ENCODE results near the gene YPEL2. TPM values are rescaled to one million over a fixed set of nuclear protein-coding genes. Genes with fewer than 3 reads are reported as not detected.

The YPEL2 gene
- total RNA-seq, 4 donors from 2014 or later = 55.2 to 65.4 (median 56.1) TPM

GRCh38 chr17:59439741-59440211, 108.3 kb downstream of the YPEL2 start:
- no peak for TF ChIP-seq CTCF (IDR thresholded peaks at IDR 0.05; ENCODE audit: low read depth)

GRCh38 chr17:59440757-59441463, 109.5 kb downstream of the YPEL2 start:
- no peak for TF ChIP-seq CTCF (IDR thresholded peaks at IDR 0.05; ENCODE audit: low read depth)

GRCh38 chr17:59441464-59442096, 110.1 kb downstream of the YPEL2 start:
- TF ChIP-seq CTCF (IDR thresholded peaks at IDR 0.05; ENCODE audit: low read depth) = no peak

GRCh38 chr17:59443106-59443505, 111.7 kb downstream of the YPEL2 start:
- TF ChIP-seq CTCF (IDR thresholded peaks at IDR 0.05; ENCODE audit: low read depth) = no peak

Small RNA genes lying within 50 kb of the gene (small RNA-seq; reads per million reads assigned to genes)
- gene MIR4729 = not detected

Other genes with a start within 250 kb of the YPEL2 start
- gene TRIM37, start 224.8 kb upstream of the YPEL2 start, total RNA-seq = 10 to 100 TPM; 16.3 to 27.6 (median 17.6) TPM
- gene SKA2, start 176.5 kb upstream of the YPEL2 start, total RNA-seq = 10 to 100 TPM; 14.7 to 29.7 (median 18.9) TPM
- 1 to 10 TPM; 1.3 to 4.8 (median 2.1) TPM for gene PRR11, start 175.9 kb upstream of the YPEL2 start, total RNA-seq
- 10 to 100 TPM in 2 of 4 donors, 1 to 10 TPM in 2; 7.2 to 11.7 (median 10.2) TPM for gene SMG8, start 121.6 kb upstream of the YPEL2 start, total RNA-seq
- 1 to 10 TPM in 3 of 4 donors, under 1 TPM in 1; 0.94 to 4.0 (median 3.3) TPM for gene GDPD1, start 111.1 kb upstream of the YPEL2 start, total RNA-seq
- 10 to 100 TPM; 41.6 to 54.8 (median 49.3) TPM for gene DHX40, start 234.0 kb downstream of the YPEL2 start, total RNA-seq